HepG2 (cell line): ENCODE measurements around the gene SMTNL2. TPM values are rescaled to one million over a fixed set of nuclear protein-coding genes. Genes with fewer than 3 reads are reported as not detected.

ENCODE experiments used
- ATAC-seq: fragments of 200-7000 bp; cut with Tn5 transposase; 3 replicates; pipeline ENCODE4 v1.9.1; 2020; ENCODE audit warnings: mild to moderate bottlenecking, moderate library complexity
- BruUV-seq: library from RNA; stranded (reverse); fragments of 400-500 nt; replicated peaks from 2 replicates; lab custom pipeline; 2021; lab: Mats Ljungman, UMichigan
- CTCF ChIA-PET: fragments of 300-600 bp; formaldehyde crosslinking; extraction: SDS; loops from one replicate; lab custom pipeline; 2021; ENCODE audit warnings: low total read pairs, inconsistent platforms, low intra/inter-chr PET ratio; lab: Yijun Ruan, JAX
- POLR2A ChIA-PET: fragments of 350-600 bp; sonication (Branson Sonifier 250); formaldehyde crosslinking; loops from one replicate; lab custom pipeline; 2020; ENCODE audit warnings: antibody characterized with exemption, inconsistent platforms; lab: Yijun Ruan, JAX
- DNase-seq: peaks from one replicate; pipeline ENCODE4 v3.0.0-alpha.2; 2015; ENCODE audit warnings: low spot score
- FAIRE-seq: peaks from 3 replicates; lab custom pipeline; 2011; peaks lifted over from hg19 to GRCh38; lab: Jason Lieb, UNC
- H2AFZ ChIP-seq: one replicate; pipeline ENCODE4 v1.6.1; 2011; ENCODE audit warnings: low read length, inconsistent platforms
- H3K27ac ChIP-seq: fragments of 300-600 bp; 3 replicates; pipeline ENCODE4 v1.8.0; 2011; ENCODE audit warnings: mixed run types, mild to moderate bottlenecking, mixed read lengths, low read length, inconsistent platforms; ENCODE audit not compliant: insufficient read depth; ENCODE audit errors: extremely low read length
- H3K27me3 ChIP-seq, 2 experiments: fragments of 200-600 bp in 1 of 2; 2 replicates in 1 of 2; 3 replicates in 1 of 2; pipeline versions ENCODE4 v1.6.0 to v1.8.0; 2011; ENCODE audit warnings: low read length in 2 of 2, mild to moderate bottlenecking in 2 of 2, moderate library complexity in 2 of 2, inconsistent platforms in 1 of 2; ENCODE audit not compliant: insufficient read depth in 2 of 2, control insufficient read depth in 1 of 2
- H3K36me3 ChIP-seq, 2 experiments: fragments of 200-600 bp in 1 of 2; replicated peaks in 1 of 2; 2 replicates in 1 of 2; 3 replicates in 1 of 2; pipeline versions ENCODE4 v1.5.1 to v1.8.0; 2011; ENCODE audit warnings: low read length in 2 of 2, inconsistent platforms in 1 of 2; ENCODE audit not compliant: insufficient read depth in 2 of 2, control insufficient read depth in 1 of 2
- H3K4me1 ChIP-seq: 2 replicates; pipeline ENCODE4 v1.5.1; 2012; ENCODE audit warnings: low read length, inconsistent platforms; ENCODE audit not compliant: insufficient read depth
- H3K4me2 ChIP-seq: 2 replicates; pipeline ENCODE4 v1.6.0; 2011; ENCODE audit warnings: low read depth, low read length, inconsistent platforms
- H3K4me3 ChIP-seq, 3 experiments: fragments of 200-600 bp in 1 of 3; sonication (generic), shearing (Covaris generic) in 1 of 3; replicated peaks in 1 of 3; 2 replicates each; pipeline ENCODE4 v1.5.1; 2011 to 2016; ENCODE audit warnings: low read length in 3 of 3, inconsistent platforms in 2 of 3, low read depth in 2 of 3, mild to moderate bottlenecking in 2 of 3, control low read depth in 1 of 3, mixed read lengths in 1 of 3; ENCODE audit not compliant: insufficient read depth in 1 of 3
- H3K79me2 ChIP-seq: one replicate; pipeline ENCODE4 v1.6.1; 2011; ENCODE audit warnings: low read length, inconsistent platforms; ENCODE audit not compliant: insufficient read depth
- H3K9ac ChIP-seq: 2 replicates; pipeline ENCODE4 v1.6.0; 2011; ENCODE audit warnings: mild to moderate bottlenecking, low read depth, low read length, inconsistent platforms; ENCODE audit not compliant: insufficient read depth
- H3K9me3 ChIP-seq: 2 replicates; pipeline ENCODE4 v1.5.1; 2012; ENCODE audit warnings: mild to moderate bottlenecking, low read length
- H4K20me1 ChIP-seq: 2 replicates; pipeline ENCODE4 v1.6.0; 2011; ENCODE audit warnings: inconsistent platforms, mild to moderate bottlenecking, low read length, moderate library complexity; ENCODE audit not compliant: insufficient read depth
- SP4 ChIP-seq: sonication (generic); formaldehyde crosslinking; IDR thresholded peaks from 2 replicates; pipeline ENCODE4 v1.8.1; 2023; ENCODE audit warnings: mild to moderate bottlenecking, missing genetic modification reagents
- TARDBP ChIP-seq: sonication (generic); formaldehyde crosslinking; IDR thresholded peaks from 2 replicates; pipeline ENCODE4 v1.8.0; 2022; ENCODE audit warnings: mild to moderate bottlenecking, missing genetic modification reagents
- ZFP62 ChIP-seq: sonication (generic); formaldehyde crosslinking; IDR thresholded peaks from 2 replicates; pipeline ENCODE4 v1.4.0; 2020; ENCODE audit warnings: missing genetic modification reagents
- ZFP82 ChIP-seq: sonication (generic); formaldehyde crosslinking; IDR thresholded peaks from 2 replicates; pipeline ENCODE4 v1.5.1; 2020; ENCODE audit warnings: mild to moderate bottlenecking, missing genetic modification reagents, borderline replicate concordance
- WGBS: methylation state at CpG from one replicate; pipeline ENCODE4 v1.1.6; 2017; ENCODE audit warnings: low lambda C conversion rate; 5-methylcytosine and 5-hydroxymethylcytosine counted together
- in situ Hi-C: cut with HindIII; loops from 2 replicates; pipeline ENCODE4 v1.10.0; 2017; ENCODE audit warnings: low pct_unique_long_range_greater_than_20kb; ENCODE audit not compliant: extremely low pct_ligation_motif_present
- intact Hi-C: fragments of 100-400 bp; cut with micrococcal nuclease; formaldehyde crosslinking; loops from one replicate; pipeline ENCODE4 v1.10.0; 2022; ENCODE audit not compliant: unreplicated experiment
- polyA plus RNA-seq, 8 experiments: library from polyadenylated mRNA; depleted of rRNA in 3 of 8; stranded (reverse) in 7 of 8; unstranded in 1 of 8; fragments of >200 nt; fragmentation: Illumina TruSeq in 4 of 8; extraction: Trizol in 4 of 8; gene quantifications; 2 replicates each; pipeline versions ENCODE4 v1.2.1 to v1.2.3, GENCODE V29; 2011 to 2016; ENCODE audit warnings: low read depth in 4 of 8, missing spikeins in 1 of 8, mixed read lengths in 1 of 8; ENCODE audit not compliant: insufficient read depth in 1 of 8
- total RNA-seq, 5 experiments: library from RNA; depleted of rRNA; stranded (reverse); fragments of >200 nt; fragmentation: Illumina TruSeq; extraction: Trizol; gene quantifications; 2 replicates each; pipeline ENCODE4 v1.2.3, GENCODE V29; 2016; ENCODE audit warnings: low read depth in 1 of 5
- TF ChIP-seq, protein P1 (sequence below): sonication (generic); formaldehyde crosslinking; IDR thresholded peaks from 2 replicates; pipeline ENCODE4 v1.8.0; 2022; ENCODE audit warnings: mild to moderate bottlenecking, missing genetic modification reagents

SMTNL2 gene
- total and polyA plus RNA-seq, 2 of the 13 experiments (the other 11 are each of a cell fraction or from before 2014, with no cell fraction given) = 0.41 to 5.1 TPM

DNA sequence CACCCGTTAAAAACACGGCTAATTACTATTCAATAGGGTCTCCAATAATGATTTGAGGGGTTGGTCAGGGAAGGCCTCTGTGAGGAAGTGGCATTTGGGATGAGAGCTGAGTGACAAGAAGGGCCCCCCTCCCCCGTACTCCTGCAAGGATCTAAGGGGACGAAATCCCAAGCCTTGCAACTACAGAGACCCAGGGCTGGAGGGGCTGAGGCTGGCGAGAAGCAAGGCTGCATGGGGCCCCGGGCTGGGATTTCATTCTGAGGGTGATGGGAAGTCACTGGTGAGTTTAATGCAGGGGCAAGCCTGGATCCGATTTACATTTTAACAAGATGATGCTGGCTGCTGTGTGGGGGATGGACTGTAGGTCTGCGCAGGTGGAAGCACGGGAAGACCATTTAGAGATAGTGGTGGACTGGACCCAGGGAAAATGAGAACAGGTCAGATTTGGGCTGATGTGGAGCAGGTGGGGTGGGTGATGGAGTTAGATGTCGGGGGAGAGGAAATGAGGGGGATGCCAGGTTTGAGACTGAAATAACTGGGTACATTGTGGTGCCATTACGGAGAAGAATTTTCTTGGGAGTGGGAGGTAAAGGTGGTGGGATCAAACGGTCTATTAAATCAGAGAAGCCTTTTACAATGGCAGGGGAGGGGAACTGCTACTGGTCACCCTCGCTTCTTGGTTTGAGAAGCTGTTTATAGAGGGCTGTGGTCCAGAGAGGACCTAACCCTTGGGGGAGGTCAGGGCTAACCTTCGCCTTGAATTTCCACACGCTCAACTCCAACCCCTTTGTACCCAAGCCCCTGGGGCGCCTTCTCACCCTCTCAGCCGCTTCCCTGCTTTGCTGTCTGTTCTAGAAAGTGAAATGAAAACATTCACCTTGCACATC, 28.2 kb upstream of the SMTNL2 start:
- Histone ChIP-seq H3K4me3 (peak overlapping the region; percentile 56 to 95 (median 87)), H3K27ac (peak overlapping the region; percentile 69), H2AFZ (peak overlapping the region; percentile 80), H3K9me3 (no peaks in the 10 kb centered on the region), H3K4me1 (peaks cover 52% of the 10 kb centered on the region), H4K20me1 (no peaks in the 10 kb centered on the region), H3K9ac (peak overlapping the region; percentile 78), H3K4me2 (peak overlapping the region; percentile 99), H3K36me3 (peaks cover 11 to 24% of the 10 kb centered on the region in 2 experiments; a peak in 4 of 5 replicates), H3K79me2 (peaks cover 16% of the 10 kb centered on the region), H3K27me3 (no peaks in the 10 kb centered on the region)
- no TSS peak for BruUV-seq
- intact Hi-C loops (no loop called here), in situ Hi-C loops (loop anchor here (10.0 kb wide), 1 partner anchor 339 kb away; the partner anchor contains the start of gene C17orf107)
- 43% methylated on average over 17 of the region's 17 CpGs for WGBS
- CTCF ChIA-PET = no interaction called here
- TF ChIP-seq SP4 (CRISPR knock-in tag) (0 out of 2 replicates have a peak, but pooled peaks have one; percentile 4), ZFP62 (CRISPR knock-in tag) (no peak), ZFP82 (CRISPR knock-in tag) (0 out of 2 replicates have a peak, but pooled peaks have one; percentile 58), TARDBP (CRISPR knock-in tag) (0 out of 2 replicates have a peak, but pooled peaks have one; percentile 19)
- TF ChIP-seq, protein P1, sequence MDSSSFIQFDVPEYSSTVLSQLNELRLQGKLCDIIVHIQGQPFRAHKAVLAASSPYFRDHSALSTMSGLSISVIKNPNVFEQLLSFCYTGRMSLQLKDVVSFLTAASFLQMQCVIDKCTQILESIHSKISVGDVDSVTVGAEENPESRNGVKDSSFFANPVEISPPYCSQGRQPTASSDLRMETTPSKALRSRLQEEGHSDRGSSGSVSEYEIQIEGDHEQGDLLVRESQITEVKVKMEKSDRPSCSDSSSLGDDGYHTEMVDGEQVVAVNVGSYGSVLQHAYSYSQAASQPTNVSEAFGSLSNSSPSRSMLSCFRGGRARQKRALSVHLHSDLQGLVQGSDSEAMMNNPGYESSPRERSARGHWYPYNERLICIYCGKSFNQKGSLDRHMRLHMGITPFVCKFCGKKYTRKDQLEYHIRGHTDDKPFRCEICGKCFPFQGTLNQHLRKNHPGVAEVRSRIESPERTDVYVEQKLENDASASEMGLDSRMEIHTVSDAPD = 0 out of 2 replicates have a peak, but pooled peaks have one; percentile 25
- FAIRE-seq (no peak), DNase-seq (no peak), ATAC-seq (0 out of 3 replicates have a peak, but pooled peaks have one; percentile 3)
- POLR2A ChIA-PET = interaction anchor here (1.0 to 3.2 kb wide), 10 partner anchors 11 to 92 kb away, joined by 3 to 21 read pairs (median 6); partner anchors contain the start of genes SMTNL2 and SPNS2
